Central memory CD8-positive, alpha-beta T cell (primary cell): ENCODE measurements around the gene SEMA4D.

Source experiments
- ATAC-seq: fragments of 150-1000 bp; cut with Tn5 transposase; replicated peaks from 2 replicates; pipeline ENCODE4 v1.10.0; 2022; ENCODE audit warnings: mild to moderate bottlenecking, moderate FRiP score, moderate number of reproducible peaks; ENCODE audit not compliant: poor library complexity, severe bottlenecking; ENCODE audit errors: extremely low read depth
- DNase-seq, 2 donors: peaks; one replicate each; pipeline ENCODE4 v3.0.0; 2021; ENCODE audit warnings: low spot score in 2 of 2
- H3K27ac Mint-ChIP-seq: one replicate; pipeline ENCODE4 v1.8.0; 2022; ENCODE audit warnings: low read depth, mild to moderate bottlenecking, moderate library complexity, mixed read lengths
- H3K27me3 Mint-ChIP-seq: one replicate; pipeline ENCODE4 v1.8.0; 2022; ENCODE audit warnings: mixed read lengths
- H3K36me3 Mint-ChIP-seq: one replicate; pipeline ENCODE4 v1.8.0; 2022; ENCODE audit warnings: mild to moderate bottlenecking, moderate library complexity, mixed read lengths; ENCODE audit not compliant: insufficient read depth
- H3K4me1 Mint-ChIP-seq: one replicate; pipeline ENCODE4 v1.8.0; 2022; ENCODE audit warnings: mixed read lengths
- H3K4me3 Mint-ChIP-seq: one replicate; pipeline ENCODE4 v1.8.0; 2022; ENCODE audit warnings: mild to moderate bottlenecking, moderate library complexity, mixed read lengths
- H3K9me3 Mint-ChIP-seq: one replicate; pipeline ENCODE4 v1.8.0; 2022; ENCODE audit warnings: mixed read lengths

Gene SEMA4D

GRCh38 chr9:89525446-89526374, 27.8 kb upstream of the SEMA4D start:
- ATAC-seq (no peak), DNase-seq (no peak)
- H3K9me3 Mint-ChIP-seq = no peaks in the 10 kb centered on the region
- peak overlapping the region; percentile 91 for H3K27ac Mint-ChIP-seq
- peaks cover 10% of the 10 kb centered on the region for H3K36me3 Mint-ChIP-seq
- H3K27me3 Mint-ChIP-seq = no peaks in the 10 kb centered on the region
- peaks cover 92% of the 10 kb centered on the region for H3K4me1 Mint-ChIP-seq
- H3K4me3 Mint-ChIP-seq = peak overlapping the region; percentile 36

GRCh38 chr9:89524963-89525362, 27.1 kb upstream of the SEMA4D start:
- peaks cover 94% of the 10 kb centered on the region for H3K4me1 Mint-ChIP-seq
- no peaks in the 10 kb centered on the region for H3K27me3 Mint-ChIP-seq
- peak overlapping the region; percentile 77 for H3K4me3 Mint-ChIP-seq

GRCh38 chr9:89523948-89524347, 26.0 kb upstream of the SEMA4D start:
- Mint-ChIP-seq H3K9me3 (no peaks in the 10 kb centered on the region), H3K4me1 (peaks cover 94% of the 10 kb centered on the region), H3K36me3 (peaks cover 10% of the 10 kb centered on the region), H3K27me3 (no peaks in the 10 kb centered on the region), H3K27ac (peak overlapping the region; percentile 91), H3K4me3 (peak overlapping the region; percentile 77)
- ATAC-seq (peak; percentile 49), DNase-seq (peak in 1 of 2 donors; percentile 43)

More at GRCh38 chr9:89524963-89525362, 27.1 kb upstream of the SEMA4D start:
- ATAC-seq (no peak), DNase-seq (no peak)
- peaks cover 10% of the 10 kb centered on the region for H3K36me3 Mint-ChIP-seq
- H3K9me3 Mint-ChIP-seq = no peaks in the 10 kb centered on the region
- peak overlapping the region; percentile 91 for H3K27ac Mint-ChIP-seq

GRCh38 chr9:89522959-89523285, 25.0 kb upstream of the SEMA4D start:
- H3K36me3 Mint-ChIP-seq = peaks cover 10% of the 10 kb centered on the region
- no peak for DNase-seq
- no peak for ATAC-seq

GRCh38 chr9:89522261-89522958, 24.5 kb upstream of the SEMA4D start:
- peaks cover 10% of the 10 kb centered on the region for H3K36me3 Mint-ChIP-seq
- peak; percentile 49 to 75 for DNase-seq
- H3K4me3 Mint-ChIP-seq = peak overlapping the region; percentile 70
- no peaks in the 10 kb centered on the region for H3K27me3 Mint-ChIP-seq
- peak; percentile 93 for ATAC-seq
- H3K4me1 Mint-ChIP-seq = peaks cover 82% of the 10 kb centered on the region
- peak overlapping the region; percentile 91 for H3K27ac Mint-ChIP-seq
- H3K9me3 Mint-ChIP-seq = no peaks in the 10 kb centered on the region

More at GRCh38 chr9:89522959-89523285, 25.0 kb upstream of the SEMA4D start:
- H3K9me3 Mint-ChIP-seq = no peaks in the 10 kb centered on the region
- H3K4me1 Mint-ChIP-seq = peaks cover 86% of the 10 kb centered on the region
- H3K4me3 Mint-ChIP-seq = peak overlapping the region; percentile 70
- peak overlapping the region; percentile 91 for H3K27ac Mint-ChIP-seq
- no peaks in the 10 kb centered on the region for H3K27me3 Mint-ChIP-seq

GRCh38 chr9:89519366-89519805, 21.5 kb upstream of the SEMA4D start:
- no peaks in the 10 kb centered on the region for H3K27me3 Mint-ChIP-seq
- no peaks in the 10 kb centered on the region for H3K9me3 Mint-ChIP-seq
- H3K4me1 Mint-ChIP-seq = peaks cover 67% of the 10 kb centered on the region
- H3K4me3 Mint-ChIP-seq = peak overlapping the region; percentile 18
- peak overlapping the region; percentile 91 for H3K27ac Mint-ChIP-seq
- H3K36me3 Mint-ChIP-seq = peaks cover 6% of the 10 kb centered on the region
- ATAC-seq (no peak), DNase-seq (no peak)

- no peak for ATAC-seq
Observed at GRCh38 chr9:89518466-89519365, 20.8 kb upstream of the SEMA4D start.

GRCh38 chr9:89515416-89515815, 17.5 kb upstream of the SEMA4D start:
- ATAC-seq (no peak), DNase-seq (no peak)
- Mint-ChIP-seq H3K27me3 (no peaks in the 10 kb centered on the region), H3K4me3 (no peak overlapping the region), H3K27ac (no peak overlapping the region), H3K9me3 (no peaks in the 10 kb centered on the region), H3K36me3 (no peaks in the 10 kb centered on the region), H3K4me1 (peaks cover 53% of the 10 kb centered on the region)

More at GRCh38 chr9:89518466-89519365, 20.8 kb upstream of the SEMA4D start:
- Mint-ChIP-seq H3K27me3 (no peaks in the 10 kb centered on the region), H3K4me1 (peaks cover 61% of the 10 kb centered on the region), H3K4me3 (no peak overlapping the region), H3K27ac (peak overlapping the region; percentile 91), H3K36me3 (peaks cover 4% of the 10 kb centered on the region), H3K9me3 (no peaks in the 10 kb centered on the region)
- no peak for DNase-seq

- H3K36me3 Mint-ChIP-seq = no peaks in the 10 kb centered on the region
- DNase-seq = no peak
- H3K9me3 Mint-ChIP-seq = no peaks in the 10 kb centered on the region
- no peak overlapping the region for H3K27ac Mint-ChIP-seq
- ATAC-seq = no peak
- H3K27me3 Mint-ChIP-seq = no peaks in the 10 kb centered on the region
- H3K4me3 Mint-ChIP-seq = no peak overlapping the region
- H3K4me1 Mint-ChIP-seq = peaks cover 53% of the 10 kb centered on the region
Observed at GRCh38 chr9:89514956-89515355, 17.0 kb upstream of the SEMA4D start.

GRCh38 chr9:89514337-89514736, 16.4 kb upstream of the SEMA4D start:
- DNase-seq = no peak
- ATAC-seq = no peak
- Mint-ChIP-seq H3K27me3 (no peaks in the 10 kb centered on the region), H3K27ac (no peak overlapping the region), H3K36me3 (no peaks in the 10 kb centered on the region), H3K9me3 (no peaks in the 10 kb centered on the region), H3K4me3 (no peak overlapping the region), H3K4me1 (peaks cover 53% of the 10 kb centered on the region)

GRCh38 chr9:89513837-89514236, 15.9 kb upstream of the SEMA4D start:
- H3K9me3 Mint-ChIP-seq = no peaks in the 10 kb centered on the region
- no peak overlapping the region for H3K27ac Mint-ChIP-seq
- DNase-seq = no peak
- peaks cover 53% of the 10 kb centered on the region for H3K4me1 Mint-ChIP-seq
- H3K27me3 Mint-ChIP-seq = no peaks in the 10 kb centered on the region
- no peak overlapping the region for H3K4me3 Mint-ChIP-seq
- no peaks in the 10 kb centered on the region for H3K36me3 Mint-ChIP-seq
- ATAC-seq = no peak

GRCh38 chr9:89512382-89512781, 14.5 kb upstream of the SEMA4D start:
- Mint-ChIP-seq H3K36me3 (no peaks in the 10 kb centered on the region), H3K4me3 (no peak overlapping the region), H3K27ac (no peak overlapping the region), H3K4me1 (peaks cover 64% of the 10 kb centered on the region), H3K9me3 (no peaks in the 10 kb centered on the region), H3K27me3 (no peaks in the 10 kb centered on the region)
- no peak for DNase-seq
- no peak for ATAC-seq
